Fibroblast of mammary gland (primary cell): ENCODE results near the gene MZB1.

Experiments
- DNase-seq: peaks from one replicate; pipeline ENCODE4 v3.0.0-alpha.2; 2010; ENCODE audit warnings: low read depth
- H3K4me3 ChIP-seq: 2 replicates; pipeline ENCODE4 v1.5.1; 2011; ENCODE audit warnings: low read depth, mild to moderate bottlenecking, low read length, moderate library complexity; ENCODE audit not compliant: control insufficient read depth
- TF ChIP-seq, protein P1 (sequence below): conservative IDR thresholded peaks from 2 replicates; pipeline ENCODE4 v1.5.1; 2011; ENCODE audit warnings: low read depth, low read length, inconsistent platforms; ENCODE audit not compliant: control insufficient read depth, insufficient read depth

MZB1 gene

DNA sequence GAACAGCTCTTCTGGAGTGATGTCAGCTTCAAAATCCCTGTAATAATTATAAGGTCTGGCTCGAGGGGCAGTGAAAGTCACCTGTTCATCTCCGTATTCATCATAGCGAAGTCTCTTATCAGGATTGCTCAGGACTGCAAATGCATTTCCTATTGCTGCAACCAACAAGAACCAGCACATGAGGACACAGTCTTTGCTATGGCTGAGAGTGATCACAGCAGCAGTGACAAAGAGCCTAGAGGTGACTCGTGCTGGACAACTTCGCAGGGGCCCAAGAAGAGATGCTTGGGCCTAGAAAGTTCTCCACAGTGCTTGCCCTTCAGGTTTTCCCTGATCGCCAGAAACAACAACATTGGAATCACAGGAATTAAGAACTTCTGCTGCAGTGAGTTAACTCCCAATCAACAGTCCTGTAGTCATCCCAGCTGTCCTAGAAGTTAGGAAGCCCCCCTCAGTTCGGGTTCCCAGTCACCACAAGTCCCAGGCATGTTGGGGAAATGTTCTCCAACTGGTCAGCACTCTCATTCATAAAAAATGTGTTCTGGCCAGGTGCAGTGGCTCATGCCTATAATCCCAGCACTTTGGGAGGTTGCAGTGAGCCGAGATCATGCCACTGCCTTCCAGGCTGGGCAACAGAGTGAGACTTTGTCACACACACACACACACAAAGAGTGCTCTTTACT lies 36.6 kb upstream of the MZB1 start:
- TF ChIP-seq, protein P1, sequence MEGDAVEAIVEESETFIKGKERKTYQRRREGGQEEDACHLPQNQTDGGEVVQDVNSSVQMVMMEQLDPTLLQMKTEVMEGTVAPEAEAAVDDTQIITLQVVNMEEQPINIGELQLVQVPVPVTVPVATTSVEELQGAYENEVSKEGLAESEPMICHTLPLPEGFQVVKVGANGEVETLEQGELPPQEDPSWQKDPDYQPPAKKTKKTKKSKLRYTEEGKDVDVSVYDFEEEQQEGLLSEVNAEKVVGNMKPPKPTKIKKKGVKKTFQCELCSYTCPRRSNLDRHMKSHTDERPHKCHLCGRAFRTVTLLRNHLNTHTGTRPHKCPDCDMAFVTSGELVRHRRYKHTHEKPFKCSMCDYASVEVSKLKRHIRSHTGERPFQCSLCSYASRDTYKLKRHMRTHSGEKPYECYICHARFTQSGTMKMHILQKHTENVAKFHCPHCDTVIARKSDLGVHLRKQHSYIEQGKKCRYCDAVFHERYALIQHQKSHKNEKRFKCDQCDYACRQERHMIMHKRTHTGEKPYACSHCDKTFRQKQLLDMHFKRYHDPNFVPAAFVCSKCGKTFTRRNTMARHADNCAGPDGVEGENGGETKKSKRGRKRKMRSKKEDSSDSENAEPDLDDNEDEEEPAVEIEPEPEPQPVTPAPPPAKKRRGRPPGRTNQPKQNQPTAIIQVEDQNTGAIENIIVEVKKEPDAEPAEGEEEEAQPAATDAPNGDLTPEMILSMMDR, result no peak
- DNase-seq, result no peak

DNA sequence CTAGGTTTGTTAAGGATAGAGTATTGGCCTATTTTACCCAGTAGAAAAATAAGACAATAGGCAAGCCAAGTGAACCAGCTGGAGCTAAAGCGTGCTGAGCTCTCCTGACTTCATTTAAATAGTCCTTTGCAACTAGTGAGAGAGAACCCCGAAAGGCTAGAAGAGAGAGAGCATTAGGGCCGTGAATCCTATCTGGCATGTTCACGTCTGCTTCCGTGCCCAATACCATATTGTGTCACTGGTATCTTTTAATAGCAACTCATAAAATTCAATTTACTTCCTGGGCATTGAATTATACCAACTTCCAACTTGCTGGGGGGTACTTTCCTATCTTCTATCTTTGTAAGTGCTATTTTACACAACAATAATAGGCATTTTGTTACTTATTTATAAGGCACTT lies 35.8 kb upstream of the MZB1 start:
- TF ChIP-seq, protein P1, result no peak
- no peak overlapping the region for H3K4me3 ChIP-seq
- no peak for DNase-seq

More for the DNA sequence above, 36.6 kb upstream of the MZB1 start:
- H3K4me3 ChIP-seq, result no peak overlapping the region

DNA sequence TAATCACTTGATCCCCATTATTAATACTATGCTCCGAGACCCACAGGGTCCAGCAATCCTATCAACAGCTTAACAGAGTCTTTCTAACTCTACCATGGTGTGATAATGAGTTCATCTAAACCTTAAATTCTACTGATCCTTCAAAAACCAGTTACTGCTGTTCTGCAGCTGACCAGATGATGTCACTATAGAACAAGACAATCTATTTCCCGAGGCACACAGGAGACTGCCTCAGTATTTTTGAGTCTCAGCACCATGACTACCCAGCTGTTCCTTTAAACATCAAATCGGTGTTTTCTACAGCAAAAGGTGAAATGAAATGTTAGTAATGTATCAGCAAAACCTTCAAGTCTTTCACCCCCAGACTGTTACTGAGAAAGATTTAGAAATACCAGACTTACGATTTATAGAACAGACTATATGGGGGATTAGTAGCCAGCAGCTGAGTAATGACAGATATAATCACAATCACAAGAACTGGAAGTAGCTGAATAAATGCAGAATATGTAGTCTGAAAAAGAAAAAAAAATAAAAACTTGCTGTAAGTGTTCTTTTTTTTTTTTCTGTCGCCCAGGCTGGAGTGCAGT lies 32.7 kb upstream of the MZB1 start:
- TF ChIP-seq, protein P1, result peak; percentile 94
- H3K4me3 ChIP-seq, result no peak overlapping the region
- peak; percentile 77 for DNase-seq

DNA sequence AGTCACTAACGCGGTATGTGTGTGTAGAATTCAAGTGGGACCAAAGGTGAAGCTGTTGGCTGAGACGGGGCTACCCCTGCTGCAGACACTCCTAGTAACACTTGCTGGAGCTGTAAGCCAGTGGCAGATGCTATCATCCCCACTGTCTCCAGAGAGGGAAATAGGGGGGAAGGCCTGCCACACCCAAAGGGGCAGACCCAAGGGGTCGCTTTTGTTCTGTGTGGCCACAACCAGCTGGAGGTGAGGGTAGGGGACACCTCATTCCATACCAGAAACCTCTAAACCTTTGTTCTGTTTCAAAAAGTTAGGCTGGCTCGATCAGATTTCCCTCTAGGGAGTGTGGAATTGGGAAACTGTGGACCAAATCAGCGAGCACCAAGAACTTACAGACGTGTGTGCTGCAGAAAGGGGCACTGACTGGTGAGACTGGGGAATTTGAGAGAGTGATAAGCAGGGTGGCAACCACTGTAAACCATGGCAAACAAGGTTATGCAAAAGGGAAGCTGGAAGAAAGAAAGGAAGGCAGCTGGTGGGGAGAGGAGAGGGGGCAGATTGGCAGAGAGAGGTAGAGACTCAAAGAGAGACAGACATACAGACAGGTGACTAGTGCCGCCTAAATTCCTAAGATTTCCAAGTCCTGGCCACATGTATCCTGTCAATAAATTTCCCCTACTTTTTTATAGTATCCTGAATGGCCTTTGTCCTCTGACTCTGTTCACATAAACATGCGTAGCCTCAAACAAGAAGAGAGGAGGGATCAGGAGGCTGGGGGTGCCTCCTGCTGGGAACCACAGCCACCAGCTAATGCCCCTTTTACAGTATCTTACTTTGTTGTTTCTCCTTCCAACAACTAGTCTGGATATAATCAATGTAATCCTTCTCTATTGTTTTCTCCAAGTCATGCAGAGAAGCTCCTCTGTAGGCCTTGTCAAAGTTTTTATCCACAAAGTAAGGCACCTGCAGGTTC lies 29.8 kb upstream of the MZB1 start:
- no peak for DNase-seq
- TF ChIP-seq, protein P1, result no peak
- H3K4me3 ChIP-seq, result no peak overlapping the region

DNA sequence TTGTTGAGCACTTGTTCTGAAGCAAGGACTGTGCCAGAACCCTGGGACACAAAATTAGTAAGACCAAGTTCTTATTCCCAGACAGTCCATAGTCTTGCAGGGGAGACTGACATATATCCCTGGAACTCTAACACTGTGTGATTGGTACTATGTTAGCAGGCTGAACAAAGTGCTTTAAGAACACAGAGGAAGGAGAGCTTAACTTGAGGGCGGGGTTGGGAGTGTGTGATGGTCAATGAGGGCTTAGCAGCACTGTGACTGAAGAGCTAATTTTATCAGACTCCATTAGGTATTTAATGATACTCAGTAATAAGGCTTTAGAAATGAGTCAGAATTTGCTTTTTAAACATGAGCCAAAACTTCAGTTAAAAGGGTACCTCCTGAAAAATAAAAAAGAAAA lies 29.1 kb upstream of the MZB1 start:
- TF ChIP-seq, protein P1, result no peak
- no peak for DNase-seq
- no peak overlapping the region for H3K4me3 ChIP-seq

DNA sequence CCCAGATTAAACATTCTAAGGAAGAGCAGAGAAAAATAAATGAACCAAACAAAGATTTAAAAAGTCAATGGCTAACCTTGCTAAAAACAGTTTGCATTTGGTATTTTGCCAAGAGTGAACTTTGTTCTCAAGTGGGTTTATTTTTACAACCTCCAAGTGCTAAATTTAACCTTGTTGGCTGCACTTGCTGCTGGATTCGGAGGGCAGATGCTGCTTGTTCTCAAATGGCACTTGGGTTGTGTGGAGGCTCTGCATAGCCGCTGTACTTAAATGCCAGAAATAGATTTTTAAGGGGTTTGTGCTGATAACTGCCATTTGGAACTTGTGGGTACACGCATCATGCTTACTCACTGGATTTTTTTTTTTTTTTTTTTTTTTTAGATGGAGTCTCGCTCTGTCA lies 27.5 kb upstream of the MZB1 start:
- H3K4me3 ChIP-seq, result no peak overlapping the region
- no peak for DNase-seq
- TF ChIP-seq, protein P1, result no peak
